Medulla oblongata (tissue), 1 donor: ENCODE data around the gene FBXO17.
A peak's percentile ranks its signal among the peaks of the same experiment; 100 is the strongest.
"Not testable (repeated sequence)": the region's sequence is repeated elsewhere in the genome, so short reads cannot be mapped to it uniquely, and the experiment has no call there.

Experiments used
- DNase-seq: peaks from one replicate; pipeline ENCODE4 v3.0.0-alpha.2; 2015; ENCODE audit errors: extremely low spot score

Gene FBXO17, protein sequence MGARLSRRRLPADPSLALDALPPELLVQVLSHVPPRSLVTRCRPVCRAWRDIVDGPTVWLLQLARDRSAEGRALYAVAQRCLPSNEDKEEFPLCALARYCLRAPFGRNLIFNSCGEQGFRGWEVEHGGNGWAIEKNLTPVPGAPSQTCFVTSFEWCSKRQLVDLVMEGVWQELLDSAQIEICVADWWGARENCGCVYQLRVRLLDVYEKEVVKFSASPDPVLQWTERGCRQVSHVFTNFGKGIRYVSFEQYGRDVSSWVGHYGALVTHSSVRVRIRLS

DNA sequence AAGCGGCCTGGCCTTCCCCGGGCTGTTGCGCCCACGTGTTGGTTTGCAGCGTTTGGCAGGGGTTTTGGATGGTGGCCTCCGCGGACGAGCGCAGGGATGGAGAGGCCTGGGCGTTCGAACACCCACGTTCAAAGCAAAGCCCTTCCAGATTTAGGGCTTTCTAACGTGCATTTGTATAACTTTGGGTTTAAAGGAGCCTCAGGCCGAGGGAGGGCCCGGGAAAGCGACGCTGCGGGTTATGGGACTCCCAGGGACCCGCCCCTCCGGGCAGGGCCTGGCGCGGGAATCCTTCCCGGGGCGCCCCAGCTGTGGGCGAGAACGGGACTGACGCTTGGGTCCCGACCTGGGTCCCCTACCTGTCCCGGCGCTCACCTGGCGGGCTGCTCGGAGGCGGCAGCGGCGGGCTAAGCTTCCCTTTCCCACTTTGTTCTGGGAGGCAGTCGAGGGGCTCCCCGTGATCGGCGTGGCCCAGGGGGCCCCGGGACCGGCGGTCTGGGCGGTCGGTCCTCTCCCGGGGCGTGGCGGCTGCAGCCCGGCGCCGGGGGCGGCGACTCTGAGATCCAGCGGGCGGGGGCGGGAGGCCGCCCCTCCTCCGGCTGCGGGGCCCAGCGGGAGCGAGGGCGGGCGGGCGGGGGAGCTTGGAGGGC is at the start of gene FBXO17:
Gene FBXO17, minus strand, starts transcription at position 529 of the 647 bp plus-strand sequence. CDS start 25,423 bp downstream, outside the sequence.
- DNase-seq: peak; percentile 26

DNA sequence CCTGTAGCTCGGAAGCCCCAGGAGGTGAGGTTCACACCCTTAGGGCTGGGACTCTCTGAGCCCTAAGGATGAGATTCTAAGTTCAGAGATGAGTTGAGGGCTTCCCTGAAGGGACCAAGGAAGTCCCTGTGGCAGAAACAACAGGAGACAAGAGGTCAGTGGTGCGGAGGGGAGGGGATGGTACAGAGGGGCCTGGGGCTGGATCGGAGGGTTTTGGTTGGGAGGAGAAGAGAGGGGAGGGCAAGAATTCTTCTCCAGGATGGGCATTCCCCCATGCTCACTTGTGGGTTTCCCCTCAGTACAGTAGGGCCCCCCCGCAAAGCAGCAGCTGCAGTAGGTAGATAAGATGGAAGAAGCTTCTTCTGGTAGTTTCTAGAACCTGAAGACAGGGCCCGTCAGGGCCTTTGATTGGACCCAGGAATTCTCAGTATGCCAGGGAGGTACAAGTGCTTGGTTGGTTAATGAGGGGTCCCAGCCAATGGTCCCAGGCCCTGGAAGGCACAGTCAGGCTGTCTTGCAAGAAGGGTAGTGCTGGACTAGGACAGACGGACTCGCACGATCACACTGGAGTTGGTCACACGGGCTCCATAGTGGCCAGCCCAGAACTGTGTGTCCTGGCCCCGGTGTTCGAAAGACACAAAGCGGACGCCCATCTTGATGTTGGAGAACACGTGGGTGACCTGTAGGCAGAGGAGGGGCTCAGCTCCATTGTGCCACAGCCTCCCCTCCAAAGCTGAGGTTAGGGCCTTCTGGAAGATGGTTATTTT is 49.5 kb upstream of the FBXO17 start:
- no peak for DNase-seq

DNA sequence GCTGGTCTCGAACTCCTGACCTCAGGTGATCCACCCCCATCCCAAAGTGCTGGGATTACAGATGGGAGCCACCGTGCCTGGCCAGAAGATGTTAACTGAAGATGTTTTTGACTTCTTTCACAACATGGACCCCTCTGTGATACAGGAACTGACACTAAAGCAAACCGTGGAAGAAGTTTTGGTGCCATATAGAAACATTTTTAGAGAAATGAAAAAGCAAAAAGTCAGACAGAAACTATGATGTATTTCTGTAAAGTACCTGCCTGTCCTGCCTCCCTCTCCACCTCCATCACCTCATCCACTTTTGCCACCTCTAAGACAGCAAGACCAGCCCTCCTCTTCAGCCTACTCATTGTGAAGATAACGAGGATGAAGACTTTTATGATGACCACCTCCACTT is 45.5 kb upstream of the FBXO17 start:
- no peak for DNase-seq

DNA sequence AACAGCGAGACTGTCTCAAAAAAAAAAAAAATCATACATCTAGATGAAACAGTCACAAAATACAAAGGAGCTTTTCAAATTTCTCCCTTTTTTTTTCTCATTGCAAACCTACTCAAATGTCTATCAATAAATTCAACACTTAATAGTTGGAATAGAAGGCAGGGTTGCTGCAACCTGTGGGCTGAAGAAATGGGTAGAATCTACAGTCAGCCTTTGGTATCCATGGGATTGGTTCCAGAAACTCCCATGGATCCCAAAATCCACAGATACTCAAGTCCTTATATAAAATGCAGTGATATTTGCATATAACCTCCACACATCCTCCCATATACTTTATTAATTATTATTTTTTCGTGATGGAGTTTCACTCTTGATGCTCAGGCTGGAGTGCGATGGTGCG is 42.1 kb upstream of the FBXO17 start:
- DNase-seq: no peak

DNA sequence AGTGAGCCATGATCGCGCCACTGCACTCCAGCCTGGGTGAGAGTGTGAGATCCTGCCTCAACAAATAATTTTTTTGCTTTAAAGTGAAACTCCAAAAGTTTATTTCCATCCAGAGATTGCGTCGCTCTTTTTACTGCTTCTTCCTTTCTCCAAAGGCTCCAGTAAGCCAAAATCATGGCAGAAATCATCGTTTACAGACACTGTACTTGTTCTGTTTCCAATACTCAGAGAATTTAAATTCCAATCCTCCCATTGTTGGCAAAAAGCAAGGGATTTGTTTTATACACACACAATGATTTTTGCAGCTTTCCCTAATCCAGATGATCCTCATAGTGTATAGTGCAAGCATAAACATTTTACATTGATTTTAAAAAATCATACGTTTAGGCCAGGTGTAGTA is 41.5 kb upstream of the FBXO17 start:
- no peak for DNase-seq

DNA sequence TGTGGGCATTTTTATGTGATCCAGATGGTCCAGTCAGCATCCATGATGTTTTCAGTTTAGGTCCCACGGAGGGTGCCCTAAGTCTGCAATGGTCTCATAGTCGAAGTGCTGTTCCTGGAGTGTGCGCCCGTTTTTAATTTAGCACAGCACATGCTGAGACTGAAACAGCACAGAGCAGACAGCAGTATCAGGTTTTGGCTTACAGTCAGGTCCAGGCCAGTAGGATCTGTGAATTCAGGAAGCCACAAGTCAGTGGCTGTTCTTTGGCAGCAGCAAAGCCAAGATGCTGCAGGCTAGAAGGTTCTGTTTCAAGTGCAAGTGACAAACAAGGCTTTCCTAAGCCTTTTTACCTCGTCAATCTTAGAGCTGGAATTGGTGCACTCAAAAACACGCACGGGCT is 38.5 kb upstream of the FBXO17 start:
- no peak for DNase-seq

DNA sequence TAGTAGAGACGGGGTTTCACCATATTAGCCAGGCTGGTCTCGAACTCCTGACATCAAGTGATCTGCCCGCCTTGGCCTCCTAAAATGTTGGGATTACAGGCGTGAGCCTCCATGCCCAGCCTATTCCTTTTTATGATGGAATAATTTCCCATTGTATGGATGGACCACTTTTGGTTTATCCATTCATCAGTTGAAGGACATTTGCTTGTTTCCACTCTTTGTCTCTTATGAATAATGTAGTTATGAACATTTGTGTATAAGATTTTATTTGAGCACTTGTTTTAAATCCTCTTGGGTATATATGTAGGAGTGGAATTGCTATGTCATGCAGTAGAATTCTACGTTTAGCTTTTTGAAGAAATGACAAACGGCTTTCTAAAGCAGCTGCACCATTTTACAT is 33.5 kb upstream of the FBXO17 start:
- DNase-seq: no peak

DNA sequence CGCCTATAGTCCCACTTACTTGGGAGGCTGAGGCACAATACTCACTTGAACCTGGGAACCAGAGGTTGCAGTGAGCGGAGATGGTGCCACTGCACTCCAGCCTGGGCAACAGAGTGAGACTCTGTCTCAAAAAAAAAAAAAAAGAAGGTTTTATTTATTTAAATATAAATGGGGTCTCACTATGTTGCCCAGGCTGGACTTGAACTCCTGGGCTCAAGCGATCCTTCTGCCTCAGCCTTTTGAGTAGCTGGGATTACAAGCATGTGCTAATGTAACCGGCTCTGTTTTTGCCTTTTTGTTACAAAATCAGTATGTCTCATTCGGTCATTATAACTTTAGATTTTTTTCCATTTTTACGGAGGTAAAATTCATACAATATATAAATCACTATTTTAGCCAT is 32.6 kb upstream of the FBXO17 start:
- no peak for DNase-seq

DNA sequence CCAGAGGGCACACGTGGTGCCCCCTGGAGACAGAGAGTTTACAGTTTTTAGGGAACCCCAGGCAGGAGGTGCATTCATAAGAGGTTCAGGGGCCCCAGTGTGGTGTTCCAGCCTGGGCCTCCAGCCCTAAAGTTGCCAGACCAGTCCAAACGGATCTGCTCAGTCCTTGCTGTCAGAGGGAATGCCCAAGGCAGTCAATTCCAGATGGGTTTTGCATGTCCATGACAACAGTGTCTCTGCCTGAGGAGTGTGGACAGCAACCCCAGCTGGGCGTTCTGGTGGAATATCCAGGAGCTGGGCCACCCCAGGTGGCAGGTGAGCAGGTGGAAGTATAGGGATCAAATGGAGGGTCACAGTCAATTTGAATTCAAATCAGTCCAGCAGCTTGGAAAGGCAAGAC is 31.6 kb upstream of the FBXO17 start:
- DNase-seq: no peak

DNA sequence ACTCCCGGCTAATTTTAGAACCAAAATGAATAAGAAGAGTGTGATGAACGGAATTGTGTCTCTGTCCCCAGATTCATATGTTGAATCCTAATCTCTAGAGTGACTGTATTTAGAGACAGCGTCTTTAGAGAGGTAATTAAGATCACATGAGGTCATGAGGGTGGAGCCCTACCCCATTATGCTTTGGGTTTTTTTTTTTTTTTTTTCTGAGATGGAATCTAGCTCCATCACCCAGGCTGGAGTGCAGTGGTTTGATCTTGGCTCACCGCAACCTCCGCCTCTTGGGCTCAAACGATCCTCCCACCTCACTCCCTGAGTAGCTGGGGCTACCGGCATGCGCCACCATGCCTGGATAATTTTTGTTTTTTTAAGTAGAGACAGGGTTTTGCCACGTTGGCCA is 28.9 kb upstream of the FBXO17 start:
- no peak for DNase-seq

DNA sequence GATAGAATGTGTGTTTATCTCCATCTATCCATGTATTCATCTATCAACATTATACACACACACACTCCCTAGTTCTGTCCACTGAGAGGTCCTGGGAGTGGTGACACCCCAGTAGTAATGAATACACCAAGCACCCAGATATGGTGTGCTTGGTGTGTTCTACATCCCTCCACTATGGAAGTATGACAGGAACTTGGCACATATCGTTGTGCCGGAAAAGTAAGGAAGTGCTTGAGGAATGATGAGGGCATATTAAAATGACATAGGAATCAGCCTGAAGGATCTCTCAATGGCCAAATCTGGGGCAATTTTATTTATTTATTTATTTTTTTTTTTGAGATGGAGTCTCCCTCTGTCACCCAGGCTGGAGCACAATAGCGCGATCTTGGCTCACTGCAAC is 28.3 kb upstream of the FBXO17 start:
- DNase-seq: no peak

DNA sequence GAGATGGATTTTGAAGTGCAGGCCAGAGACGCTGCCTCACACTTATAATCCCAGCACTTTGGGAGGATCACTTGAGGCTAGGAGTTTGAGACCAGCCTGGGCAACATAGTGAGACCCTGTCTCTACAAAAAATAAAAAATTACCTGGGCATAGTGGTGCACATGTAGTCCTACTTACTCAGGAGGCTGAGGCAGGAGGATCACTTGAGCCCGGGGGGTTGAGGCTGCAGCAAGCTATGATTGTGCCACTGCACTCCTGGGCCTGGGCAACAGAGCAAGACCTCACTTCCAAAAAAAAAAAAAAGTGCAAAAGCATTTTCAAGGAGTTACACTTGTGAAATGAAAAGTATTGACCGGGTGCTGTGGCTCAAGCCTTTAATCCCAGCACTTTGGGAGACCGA is 27.6 kb upstream of the FBXO17 start:
- no peak for DNase-seq

DNA sequence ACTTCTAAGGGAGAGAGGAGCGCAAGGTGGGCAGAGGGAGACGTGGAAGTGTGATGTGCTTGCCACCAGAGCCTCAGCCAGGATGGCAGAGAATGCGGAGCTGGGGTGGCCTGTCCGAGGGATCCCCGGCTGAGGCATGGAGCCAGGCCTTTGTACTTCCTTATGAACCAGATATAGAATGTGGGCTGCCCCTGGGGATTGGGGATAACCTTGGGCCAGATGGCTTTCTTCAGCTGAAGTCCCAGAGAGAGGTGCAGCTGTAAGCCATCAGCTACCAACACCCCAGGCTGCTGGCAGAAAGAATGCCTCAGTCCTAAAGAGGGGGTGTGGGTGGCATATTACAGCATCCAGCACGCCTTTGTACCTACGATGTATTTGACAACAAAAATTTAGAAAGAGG is 25.5 kb upstream of the FBXO17 start:
- DNase-seq: no peak

DNA sequence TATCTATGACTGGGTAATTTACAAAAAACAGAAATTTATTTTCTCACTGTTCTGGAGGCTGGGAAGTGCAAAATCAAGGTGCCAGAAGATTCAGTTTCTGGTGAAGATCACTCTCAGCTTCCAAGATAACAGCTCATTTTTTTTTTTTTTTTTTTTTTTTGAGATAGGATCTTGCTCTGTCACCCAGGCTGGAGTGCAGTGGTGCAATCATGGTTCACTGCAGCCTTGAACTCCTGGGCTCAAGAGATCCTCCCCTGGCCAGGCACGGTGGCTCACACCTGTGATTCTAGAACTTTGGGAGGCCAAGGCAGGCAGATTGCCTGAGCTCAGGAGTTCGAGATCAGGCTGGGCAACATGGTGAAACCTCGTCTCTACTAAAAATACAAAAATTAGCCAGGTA is 22.0 kb upstream of the FBXO17 start:
- not testable (repeated sequence) for DNase-seq

DNA sequence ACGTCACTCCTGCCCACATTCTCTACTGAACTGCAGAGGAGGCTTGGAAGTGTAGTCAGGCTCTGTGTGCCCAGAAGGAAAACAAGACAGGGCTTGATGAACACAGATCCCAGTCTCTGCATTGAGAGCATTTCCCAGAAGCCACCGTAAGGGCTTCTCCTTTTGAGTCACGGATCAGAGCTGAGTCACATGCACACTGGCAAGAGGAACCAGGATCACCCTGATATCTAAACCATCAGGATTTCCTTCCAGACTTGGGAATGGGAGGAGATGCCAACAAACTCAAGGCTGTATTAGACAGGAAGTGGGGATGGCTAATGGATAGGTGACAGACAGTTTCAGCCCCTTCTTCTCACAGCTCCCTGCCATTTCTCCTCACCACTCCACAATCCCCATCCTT is 17.7 kb upstream of the FBXO17 start:
- DNase-seq: no peak

DNA sequence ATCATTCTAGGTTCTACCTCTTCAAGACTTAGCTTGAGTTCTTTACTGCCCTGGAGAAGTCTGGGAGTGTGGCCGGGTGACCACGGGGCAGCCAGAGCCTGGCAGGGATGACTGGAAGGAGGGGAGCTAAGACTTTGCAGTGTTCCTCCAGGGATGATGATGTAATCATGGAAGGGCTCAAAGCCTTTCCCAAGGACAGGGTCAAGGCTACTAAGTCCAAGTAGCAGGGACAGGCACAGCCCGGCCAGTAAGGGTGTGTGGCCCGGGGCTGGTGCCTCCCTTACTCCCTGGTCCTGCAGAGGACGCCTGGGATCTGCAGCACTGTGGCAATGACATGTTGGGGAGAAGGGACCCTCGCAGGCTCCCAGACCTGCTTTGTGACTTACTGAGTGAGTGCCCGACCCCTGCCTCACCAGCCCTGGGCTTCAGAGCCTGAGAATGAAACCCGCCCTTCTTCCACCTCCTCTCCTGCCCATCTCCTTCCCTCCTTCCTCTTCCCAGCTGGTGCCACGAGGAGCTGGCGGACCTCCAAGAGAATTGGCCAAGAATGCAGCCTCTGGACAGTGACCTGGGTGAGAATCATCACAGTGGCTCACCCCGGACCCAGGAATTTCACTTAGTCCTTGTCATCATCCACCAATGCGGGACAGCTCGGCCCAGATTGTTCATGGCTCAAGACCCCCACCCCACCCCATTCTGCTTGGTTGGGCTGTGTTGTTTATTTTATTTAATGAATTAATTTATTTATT is 15.6 kb upstream of the FBXO17 start:
- DNase-seq: peak; percentile 19

DNA sequence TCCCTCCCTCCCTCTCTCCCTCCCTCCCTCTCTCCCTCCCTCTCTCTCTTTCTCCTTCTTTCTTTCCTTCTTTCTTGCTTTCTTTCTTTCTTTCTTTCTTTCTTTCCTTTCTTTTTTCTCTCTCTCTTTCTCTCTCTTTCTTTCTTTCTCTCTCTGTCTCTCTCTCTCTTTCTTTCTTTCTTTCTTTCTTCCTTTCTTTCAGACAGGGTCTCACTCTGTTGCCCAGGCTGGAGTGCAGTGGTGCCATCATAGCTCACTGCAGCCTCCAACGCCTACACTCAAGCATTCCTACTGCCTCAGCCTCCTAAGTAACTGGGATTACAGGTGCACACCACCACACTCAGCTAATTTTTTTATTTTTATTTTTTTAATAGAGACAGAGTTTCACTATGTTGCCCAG is 14.1 kb upstream of the FBXO17 start:
- DNase-seq: not testable (repeated sequence)

DNA sequence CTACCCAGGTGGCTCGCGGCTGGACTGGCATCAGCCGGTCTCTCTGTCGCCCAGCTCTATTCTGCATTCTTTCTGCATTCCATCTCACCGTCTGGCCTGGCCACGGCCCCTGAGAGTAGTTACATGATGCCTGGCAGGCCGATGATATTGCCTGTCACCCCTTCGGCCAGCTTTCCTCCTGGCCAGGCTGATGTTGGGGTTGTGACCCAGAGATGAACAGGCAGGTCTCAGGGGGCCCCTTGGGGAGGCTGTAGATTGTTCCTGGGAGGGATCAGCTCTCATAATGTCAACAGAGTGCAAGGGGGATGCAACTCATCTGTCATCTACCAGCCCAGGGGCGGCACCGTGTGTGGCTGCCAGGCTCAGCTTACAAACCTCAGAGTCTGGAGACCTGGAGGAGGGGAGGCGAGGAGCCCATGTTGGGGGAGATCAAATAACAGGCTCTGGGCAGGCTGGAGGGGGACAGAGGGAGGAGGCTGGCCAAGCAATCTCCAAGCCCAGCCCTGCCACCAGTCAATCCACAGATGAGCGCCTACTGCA is 13.6 kb upstream of the FBXO17 start:
- DNase-seq: no peak

DNA sequence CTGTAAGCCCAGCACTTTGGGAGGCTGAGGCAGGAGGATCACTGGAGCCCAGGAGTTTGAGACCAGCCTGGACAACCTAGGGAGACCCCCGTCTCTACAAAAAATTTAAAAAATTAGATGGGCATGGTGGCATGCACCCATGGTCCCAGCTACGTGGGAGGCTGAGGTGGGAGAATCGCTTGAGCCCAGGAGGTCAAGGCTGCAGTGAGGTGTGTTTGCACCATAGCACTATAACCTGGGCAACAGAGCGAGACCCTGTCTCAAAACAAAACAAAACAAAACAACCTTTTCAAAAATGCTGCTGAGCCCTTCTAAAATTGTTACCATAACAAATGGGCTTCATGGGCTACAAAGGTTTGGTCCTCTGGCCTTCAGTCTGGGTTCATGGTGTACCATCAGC is 13.1 kb upstream of the FBXO17 start:
- not testable (repeated sequence) for DNase-seq

DNA sequence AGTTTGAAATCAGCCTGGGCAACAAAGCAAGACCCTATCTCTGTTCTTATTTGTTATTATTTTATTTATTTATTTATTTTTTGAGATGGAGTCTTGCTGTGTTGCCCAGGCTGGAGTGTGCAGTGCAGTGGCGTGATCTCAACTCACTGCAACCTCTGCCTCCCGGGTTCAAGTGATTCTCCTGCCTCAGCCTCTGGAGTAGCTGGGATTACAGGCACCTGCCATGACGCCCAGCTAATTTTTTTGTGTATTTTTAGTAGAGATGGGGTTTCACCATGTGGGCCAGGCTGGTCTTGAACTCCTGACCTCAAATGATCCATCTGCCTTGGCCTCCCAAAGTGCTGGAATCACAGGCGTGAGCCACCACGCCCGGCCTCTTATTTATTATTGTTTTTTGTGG is 12.2 kb upstream of the FBXO17 start:
- DNase-seq: not testable (repeated sequence)

DNA sequence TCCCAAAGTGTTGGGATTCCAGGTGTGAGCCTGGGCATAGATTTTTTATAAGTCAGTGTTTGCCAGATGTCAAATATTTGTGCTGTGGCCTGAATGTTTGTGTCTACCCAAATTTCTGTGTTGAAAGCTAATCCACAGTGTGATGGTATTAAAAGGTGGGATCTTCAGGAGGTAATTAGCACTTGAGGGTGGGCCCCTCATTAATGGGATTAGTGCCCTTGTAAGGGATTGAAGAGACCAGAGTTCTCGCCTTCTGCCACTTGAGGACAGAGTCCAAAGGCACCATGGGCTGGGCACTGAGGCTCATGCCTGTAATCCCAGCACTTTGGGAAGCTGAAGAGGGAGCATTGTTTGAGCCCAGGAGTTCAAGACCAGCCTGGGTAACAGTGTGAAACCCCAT is 9.7 kb upstream of the FBXO17 start:
- DNase-seq: no peak
